HEK293T (cell line): ENCODE results near the gene DISP3.

Source experiments
- BHLHE40 ChIP-seq: fragments of 450-650 bp; IDR thresholded peaks from 2 replicates; pipeline ENCODE4 v1.6.1; 2016; ENCODE audit warnings: mild to moderate bottlenecking, moderate library complexity, borderline replicate concordance
- FOXK2 ChIP-seq: fragments of 450-650 bp; IDR thresholded peaks from 2 replicates; pipeline ENCODE4 v1.6.1; 2016; ENCODE audit warnings: mild to moderate bottlenecking
- HDGF ChIP-seq: fragments of 450-650 bp; IDR thresholded peaks from 2 replicates; pipeline ENCODE4 v1.6.1; 2017; ENCODE audit warnings: antibody characterized with exemption, borderline replicate concordance
- NFRKB ChIP-seq: fragments of 450-650 bp; IDR thresholded peaks from 2 replicates; pipeline ENCODE4 v1.6.1; 2016; ENCODE audit warnings: mild to moderate bottlenecking, moderate library complexity
- SP1 ChIP-seq: fragments of 450-650 bp; IDR thresholded peaks from 2 replicates; pipeline ENCODE4 v1.6.1; 2017
- SUZ12 ChIP-seq: fragments of 450-650 bp; IDR thresholded peaks from 2 replicates; pipeline ENCODE4 v1.6.1; 2016; ENCODE audit warnings: mild to moderate bottlenecking

DNA sequence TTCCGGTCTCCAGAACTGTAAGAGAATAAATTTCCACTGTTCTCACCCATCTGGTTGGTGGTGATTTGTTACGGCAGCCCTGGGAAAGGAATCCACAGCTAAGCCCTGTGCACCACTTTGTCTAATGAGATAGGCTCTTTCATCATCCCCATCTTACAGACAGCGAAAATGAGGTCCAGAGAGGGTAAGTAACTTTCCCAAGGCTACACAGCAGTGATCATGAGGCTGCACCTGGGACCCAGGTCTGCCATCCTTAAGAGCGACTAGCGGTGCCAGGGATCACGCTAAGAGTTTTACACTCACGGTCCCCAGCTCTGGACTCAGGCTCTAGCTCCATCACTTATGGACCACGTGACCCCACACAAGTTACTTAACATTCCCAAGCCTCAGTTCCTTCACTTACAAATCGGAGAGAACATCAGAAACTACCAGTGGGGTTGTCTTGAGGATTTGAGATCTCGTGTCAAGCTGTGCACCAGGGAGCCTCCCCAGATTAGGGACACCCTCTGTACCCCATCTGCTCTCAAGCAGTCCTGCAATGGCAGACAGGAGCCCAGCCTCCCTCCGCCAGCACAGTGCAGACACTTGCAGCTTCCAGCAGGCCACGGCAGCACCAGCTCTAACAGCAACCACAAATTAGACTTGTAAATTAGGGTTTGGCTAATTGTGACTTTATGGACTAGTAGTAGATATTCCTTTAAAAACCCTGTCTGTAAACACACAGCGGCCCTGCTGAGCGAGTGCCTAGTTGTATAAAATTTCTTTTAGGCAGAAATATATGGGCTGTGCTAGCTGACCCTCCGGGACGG lies 87.3 kb downstream of the DISP3 start:
- TF ChIP-seq SUZ12 = no peak
- no peak for TF ChIP-seq FOXK2
- no peak for TF ChIP-seq BHLHE40
- no peak for TF ChIP-seq SP1
- TF ChIP-seq HDGF = no peak
- no peak for TF ChIP-seq NFRKB
